Thoracic aorta (tissue), 2 donors: ENCODE measurements around the gene RNF31. TPM values are rescaled to one million over a fixed set of nuclear protein-coding genes. Genes with fewer than 3 reads are reported as not detected.

Source experiments
- ATAC-seq: fragments of 150-250 bp; one replicate; pipeline ENCODE4 v1.8.0; 2017; ENCODE audit warnings: low read depth; ENCODE audit not compliant: insufficient number of reproducible peaks, low FRiP score
- DNase-seq: peaks from one replicate; pipeline ENCODE4 v3.0.0-alpha.2; 2020; ENCODE audit warnings: low spot score
- H3K27ac ChIP-seq, 2 donors: fragments of 200-600 bp; sonication (generic); 1 replicate in 1 of 2; 2 replicates in 1 of 2; pipeline ENCODE4 v1.5.1; 2016; ENCODE audit warnings: mild to moderate bottlenecking in 2 of 2, moderate library complexity in 2 of 2
- H3K27me3 ChIP-seq: fragments of 200-600 bp; sonication (generic); replicated peaks from 2 replicates; pipeline ENCODE4 v1.6.0; 2016; ENCODE audit warnings: mild to moderate bottlenecking; ENCODE audit not compliant: insufficient read depth
- H3K36me3 ChIP-seq: fragments of 200-600 bp; sonication (generic); one replicate; pipeline ENCODE4 v1.5.1; 2016
- H3K4me1 ChIP-seq, 2 donors: fragments of 200-600 bp; sonication (generic); 1 replicate in 1 of 2; 2 replicates in 1 of 2; pipeline versions ENCODE4 v1.5.1 to v1.6.0; 2016; ENCODE audit warnings: low read depth in 2 of 2, mild to moderate bottlenecking in 1 of 2; ENCODE audit not compliant: control insufficient read depth in 1 of 2
- H3K4me3 ChIP-seq: fragments of 200-600 bp; sonication (generic); 2 replicates; pipeline ENCODE4 v1.5.1; 2016; ENCODE audit warnings: mild to moderate bottlenecking
- H3K9me3 ChIP-seq: fragments of 200-600 bp; sonication (generic); 2 replicates; pipeline ENCODE4 v1.5.1; 2016
- CTCF ChIP-seq: fragments of 200-600 bp; sonication (generic); IDR thresholded peaks from one replicate; pipeline ENCODE4 v1.5.1; 2019; ENCODE audit warnings: antibody characterized with exemption
- total RNA-seq, 2 donors: library from RNA; depleted of rRNA; stranded (reverse); fragments of >200 nt; gene quantifications; one replicate each; pipeline versions ENCODE4 v1.1.0 to v1.2.3, GENCODE V29; 2016

RNF31 gene
- total RNA-seq, 2 donors from 2014 or later = 60.4 to 94.6 TPM

- DNase-seq (no peak), ATAC-seq (no peak)
- no peak for TF ChIP-seq CTCF
- no peaks in the 10 kb centered on the region for H3K27me3 ChIP-seq
- no peak overlapping the region for H3K27ac ChIP-seq
- no peaks in the 10 kb centered on the region for H3K36me3 ChIP-seq
- no peak overlapping the region for H3K4me3 ChIP-seq
- H3K4me1 ChIP-seq = peaks cover under 1 to 7% of the 10 kb centered on the region in 2 donors
- no peaks in the 10 kb centered on the region for H3K9me3 ChIP-seq
Observed at GRCh38 chr14:24131549-24131966, 15.7 kb upstream of the RNF31 start.

- DNase-seq = no peak
- peaks cover 7 to 13% of the 10 kb centered on the region in 2 donors for H3K4me1 ChIP-seq
- H3K27ac ChIP-seq = no peak overlapping the region
- no peak overlapping the region for H3K4me3 ChIP-seq
- no peaks in the 10 kb centered on the region for H3K9me3 ChIP-seq
- no peaks in the 10 kb centered on the region for H3K27me3 ChIP-seq
- no peaks in the 10 kb centered on the region for H3K36me3 ChIP-seq
- no peak for TF ChIP-seq CTCF
- no peak for ATAC-seq
Observed at GRCh38 chr14:24132061-24132685, 15.1 kb upstream of the RNF31 start.

GRCh38 chr14:24132976-24133375 is 14.3 kb upstream of the RNF31 start:
- no peak for TF ChIP-seq CTCF
- no peaks in the 10 kb centered on the region for H3K36me3 ChIP-seq
- H3K4me1 ChIP-seq = peaks cover 8 to 19% of the 10 kb centered on the region in 2 donors
- ATAC-seq = no peak
- DNase-seq = no peak
- H3K9me3 ChIP-seq = no peaks in the 10 kb centered on the region
- H3K4me3 ChIP-seq = no peak overlapping the region
- no peak overlapping the region for H3K27ac ChIP-seq
- no peaks in the 10 kb centered on the region for H3K27me3 ChIP-seq

GRCh38 chr14:24133735-24134134 is 13.6 kb upstream of the RNF31 start:
- no peak for TF ChIP-seq CTCF
- DNase-seq (no peak), ATAC-seq (no peak)
- no peak overlapping the region for H3K27ac ChIP-seq
- H3K9me3 ChIP-seq = no peaks in the 10 kb centered on the region
- H3K27me3 ChIP-seq = no peaks in the 10 kb centered on the region
- H3K4me3 ChIP-seq = no peak overlapping the region
- H3K4me1 ChIP-seq = peaks cover 8 to 19% of the 10 kb centered on the region in 2 donors
- peaks cover 7% of the 10 kb centered on the region for H3K36me3 ChIP-seq

GRCh38 chr14:24135584-24135833 is 11.8 kb upstream of the RNF31 start:
- DNase-seq = no peak
- peak overlapping the region; percentile 29 to 84 for H3K27ac ChIP-seq
- TF ChIP-seq CTCF = no peak
- H3K4me3 ChIP-seq = peak overlapping the region; percentile 95
- H3K36me3 ChIP-seq = peaks cover 13% of the 10 kb centered on the region
- no peaks in the 10 kb centered on the region for H3K27me3 ChIP-seq
- no peaks in the 10 kb centered on the region for H3K9me3 ChIP-seq
- no peak for ATAC-seq
- H3K4me1 ChIP-seq = peaks cover 12 to 30% of the 10 kb centered on the region in 2 donors
